Measurements from ENCODE around the gene BMP5. TPM values are rescaled to one million over a fixed set of nuclear protein-coding genes. Genes with fewer than 3 reads are reported as not detected.
A peak's percentile ranks its signal among the peaks of the same experiment; 100 is the strongest.

Gene BMP5
- total and polyA plus RNA-seq, 2 of the 13 experiments (the other 11 are each of a cell fraction or from before 2014, with no cell fraction given), result not detected

- TF ChIP-seq, protein P1, sequence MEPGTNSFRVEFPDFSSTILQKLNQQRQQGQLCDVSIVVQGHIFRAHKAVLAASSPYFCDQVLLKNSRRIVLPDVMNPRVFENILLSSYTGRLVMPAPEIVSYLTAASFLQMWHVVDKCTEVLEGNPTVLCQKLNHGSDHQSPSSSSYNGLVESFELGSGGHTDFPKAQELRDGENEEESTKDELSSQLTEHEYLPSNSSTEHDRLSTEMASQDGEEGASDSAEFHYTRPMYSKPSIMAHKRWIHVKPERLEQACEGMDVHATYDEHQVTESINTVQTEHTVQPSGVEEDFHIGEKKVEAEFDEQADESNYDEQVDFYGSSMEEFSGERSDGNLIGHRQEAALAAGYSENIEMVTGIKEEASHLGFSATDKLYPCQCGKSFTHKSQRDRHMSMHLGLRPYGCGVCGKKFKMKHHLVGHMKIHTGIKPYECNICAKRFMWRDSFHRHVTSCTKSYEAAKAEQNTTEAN (CRISPR knock-in tag; conservative IDR thresholded peaks at IDR 0.05), result 0 out of 2 replicates have a peak, but pooled peaks have one; percentile 24
- TF ChIP-seq SOX6 (IDR thresholded peaks at IDR 0.05), result no peak
- peak; percentile 38; the same call in 1 of the 2 replicates for TF ChIP-seq SOX6 (CRISPR knock-in tag; IDR thresholded peaks at IDR 0.05)
- TF ChIP-seq, protein P2, sequence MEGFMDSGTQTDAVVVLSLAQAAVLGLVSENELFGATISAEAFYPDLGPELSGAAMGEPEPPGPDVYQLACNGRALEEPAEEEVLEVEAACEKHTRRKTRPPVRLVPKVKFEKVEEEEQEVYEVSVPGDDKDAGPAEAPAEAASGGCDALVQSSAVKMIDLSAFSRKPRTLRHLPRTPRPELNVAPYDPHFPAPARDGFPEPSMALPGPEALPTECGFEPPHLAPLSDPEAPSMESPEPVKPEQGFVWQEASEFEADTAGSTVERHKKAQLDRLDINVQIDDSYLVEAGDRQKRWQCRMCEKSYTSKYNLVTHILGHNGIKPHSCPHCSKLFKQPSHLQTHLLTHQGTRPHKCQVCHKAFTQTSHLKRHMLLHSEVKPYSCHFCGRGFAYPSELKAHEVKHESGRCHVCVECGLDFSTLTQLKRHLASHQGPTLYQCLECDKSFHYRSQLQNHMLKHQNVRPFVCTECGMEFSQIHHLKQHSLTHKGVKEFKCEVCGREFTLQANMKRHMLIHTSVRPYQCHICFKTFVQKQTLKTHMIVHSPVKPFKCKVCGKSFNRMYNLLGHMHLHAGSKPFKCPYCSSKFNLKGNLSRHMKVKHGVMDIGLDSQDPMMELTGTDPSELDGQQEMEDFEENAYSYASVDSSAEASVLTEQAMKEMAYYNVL (CRISPR knock-in tag; IDR thresholded peaks at IDR 0.05; ENCODE audit: borderline replicate concordance), result no peak
- TF ChIP-seq, protein P3, sequence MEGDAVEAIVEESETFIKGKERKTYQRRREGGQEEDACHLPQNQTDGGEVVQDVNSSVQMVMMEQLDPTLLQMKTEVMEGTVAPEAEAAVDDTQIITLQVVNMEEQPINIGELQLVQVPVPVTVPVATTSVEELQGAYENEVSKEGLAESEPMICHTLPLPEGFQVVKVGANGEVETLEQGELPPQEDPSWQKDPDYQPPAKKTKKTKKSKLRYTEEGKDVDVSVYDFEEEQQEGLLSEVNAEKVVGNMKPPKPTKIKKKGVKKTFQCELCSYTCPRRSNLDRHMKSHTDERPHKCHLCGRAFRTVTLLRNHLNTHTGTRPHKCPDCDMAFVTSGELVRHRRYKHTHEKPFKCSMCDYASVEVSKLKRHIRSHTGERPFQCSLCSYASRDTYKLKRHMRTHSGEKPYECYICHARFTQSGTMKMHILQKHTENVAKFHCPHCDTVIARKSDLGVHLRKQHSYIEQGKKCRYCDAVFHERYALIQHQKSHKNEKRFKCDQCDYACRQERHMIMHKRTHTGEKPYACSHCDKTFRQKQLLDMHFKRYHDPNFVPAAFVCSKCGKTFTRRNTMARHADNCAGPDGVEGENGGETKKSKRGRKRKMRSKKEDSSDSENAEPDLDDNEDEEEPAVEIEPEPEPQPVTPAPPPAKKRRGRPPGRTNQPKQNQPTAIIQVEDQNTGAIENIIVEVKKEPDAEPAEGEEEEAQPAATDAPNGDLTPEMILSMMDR (CRISPR knock-in tag; IDR thresholded peaks at IDR 0.05), result peak; percentile 37
- TF ChIP-seq, protein P4, sequence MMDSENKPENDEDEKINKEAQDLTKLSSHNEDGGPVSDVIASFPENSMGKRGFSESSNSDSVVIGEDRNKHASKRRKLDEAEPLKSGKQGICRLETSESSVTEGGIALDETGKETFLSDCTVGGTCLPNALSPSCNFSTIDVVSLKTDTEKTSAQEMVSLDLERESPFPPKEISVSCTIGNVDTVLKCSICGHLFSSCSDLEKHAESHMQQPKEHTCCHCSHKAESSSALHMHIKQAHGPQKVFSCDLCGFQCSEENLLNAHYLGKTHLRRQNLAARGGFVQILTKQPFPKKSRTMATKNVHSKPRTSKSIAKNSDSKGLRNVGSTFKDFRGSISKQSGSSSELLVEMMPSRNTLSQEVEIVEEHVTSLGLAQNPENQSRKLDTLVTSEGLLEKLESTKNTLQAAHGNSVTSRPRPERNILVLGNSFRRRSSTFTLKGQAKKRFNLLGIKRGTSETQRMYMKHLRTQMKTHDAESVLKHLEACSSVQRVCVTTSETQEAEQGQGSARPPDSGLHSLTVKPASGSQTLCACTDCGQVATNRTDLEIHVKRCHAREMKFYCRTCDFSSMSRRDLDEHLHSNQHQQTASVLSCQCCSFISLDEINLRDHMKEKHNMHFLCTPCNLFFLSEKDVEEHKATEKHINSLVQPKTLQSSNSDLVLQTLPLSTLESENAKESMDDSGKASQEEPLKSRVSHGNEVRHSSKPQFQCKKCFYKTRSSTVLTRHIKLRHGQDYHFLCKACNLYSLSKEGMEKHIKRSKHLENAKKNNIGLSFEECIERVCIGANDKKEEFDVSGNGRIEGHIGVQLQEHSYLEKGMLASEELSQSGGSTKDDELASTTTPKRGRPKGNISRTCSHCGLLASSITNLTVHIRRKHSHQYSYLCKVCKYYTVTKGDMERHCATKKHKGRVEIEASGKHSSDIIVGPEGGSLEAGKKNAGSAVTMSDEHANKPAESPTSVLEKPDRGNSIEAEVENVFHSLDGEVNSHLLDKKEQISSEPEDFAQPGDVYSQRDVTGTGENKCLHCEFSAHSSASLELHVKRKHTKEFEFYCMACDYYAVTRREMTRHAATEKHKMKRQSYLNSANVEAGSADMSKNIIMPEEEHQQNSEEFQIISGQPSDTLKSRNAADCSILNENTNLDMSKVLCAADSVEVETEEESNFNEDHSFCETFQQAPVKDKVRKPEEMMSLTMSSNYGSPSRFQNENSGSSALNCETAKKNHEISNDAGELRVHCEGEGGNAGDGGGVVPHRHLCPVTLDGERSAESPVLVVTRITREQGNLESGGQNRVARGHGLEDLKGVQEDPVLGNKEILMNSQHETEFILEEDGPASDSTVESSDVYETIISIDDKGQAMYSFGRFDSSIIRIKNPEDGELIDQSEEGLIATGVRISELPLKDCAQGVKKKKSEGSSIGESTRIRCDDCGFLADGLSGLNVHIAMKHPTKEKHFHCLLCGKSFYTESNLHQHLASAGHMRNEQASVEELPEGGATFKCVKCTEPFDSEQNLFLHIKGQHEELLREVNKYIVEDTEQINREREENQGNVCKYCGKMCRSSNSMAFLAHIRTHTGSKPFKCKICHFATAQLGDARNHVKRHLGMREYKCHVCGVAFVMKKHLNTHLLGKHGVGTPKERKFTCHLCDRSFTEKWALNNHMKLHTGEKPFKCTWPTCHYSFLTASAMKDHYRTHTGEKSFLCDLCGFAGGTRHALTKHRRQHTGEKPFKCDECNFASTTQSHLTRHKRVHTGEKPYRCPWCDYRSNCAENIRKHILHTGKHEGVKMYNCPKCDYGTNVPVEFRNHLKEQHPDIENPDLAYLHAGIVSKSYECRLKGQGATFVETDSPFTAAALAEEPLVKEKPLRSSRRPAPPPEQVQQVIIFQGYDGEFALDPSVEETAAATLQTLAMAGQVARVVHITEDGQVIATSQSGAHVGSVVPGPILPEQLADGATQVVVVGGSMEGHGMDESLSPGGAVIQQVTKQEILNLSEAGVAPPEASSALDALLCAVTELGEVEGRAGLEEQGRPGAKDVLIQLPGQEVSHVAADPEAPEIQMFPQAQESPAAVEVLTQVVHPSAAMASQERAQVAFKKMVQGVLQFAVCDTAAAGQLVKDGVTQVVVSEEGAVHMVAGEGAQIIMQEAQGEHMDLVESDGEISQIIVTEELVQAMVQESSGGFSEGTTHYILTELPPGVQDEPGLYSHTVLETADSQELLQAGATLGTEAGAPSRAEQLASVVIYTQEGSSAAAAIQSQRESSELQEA (CRISPR knock-in tag; IDR thresholded peaks at IDR 0.05; ENCODE audit: not compliant biosample characterization), result no peak
- TF ChIP-seq ZNF276 (CRISPR knock-in tag; IDR thresholded peaks at IDR 0.05; ENCODE audit: low read depth), result no peak
- TF ChIP-seq KLF16 (CRISPR knock-in tag; IDR thresholded peaks at IDR 0.05), result 0 out of 4 replicates have a peak, but pooled peaks of 1 of the 2 experiments have one; percentile 29
- TF ChIP-seq ZNF468 (CRISPR knock-in tag; IDR thresholded peaks at IDR 0.05), result no peak
- no peak for TF ChIP-seq ZNF737 (CRISPR knock-in tag; IDR thresholded peaks at IDR 0.05; ENCODE audit: borderline replicate concordance)
- no peak for TF ChIP-seq ZNF772 (CRISPR knock-in tag; IDR thresholded peaks at IDR 0.05)
These were observed 10.9 kb upstream of the BMP5 start (continued) for GRCh38 chr6:55886185-55886836.
